Measurements from ENCODE around the gene CLDN9.
A peak's percentile ranks its signal among the peaks of the same experiment; 100 is the strongest.

The CLDN9 gene

DNA sequence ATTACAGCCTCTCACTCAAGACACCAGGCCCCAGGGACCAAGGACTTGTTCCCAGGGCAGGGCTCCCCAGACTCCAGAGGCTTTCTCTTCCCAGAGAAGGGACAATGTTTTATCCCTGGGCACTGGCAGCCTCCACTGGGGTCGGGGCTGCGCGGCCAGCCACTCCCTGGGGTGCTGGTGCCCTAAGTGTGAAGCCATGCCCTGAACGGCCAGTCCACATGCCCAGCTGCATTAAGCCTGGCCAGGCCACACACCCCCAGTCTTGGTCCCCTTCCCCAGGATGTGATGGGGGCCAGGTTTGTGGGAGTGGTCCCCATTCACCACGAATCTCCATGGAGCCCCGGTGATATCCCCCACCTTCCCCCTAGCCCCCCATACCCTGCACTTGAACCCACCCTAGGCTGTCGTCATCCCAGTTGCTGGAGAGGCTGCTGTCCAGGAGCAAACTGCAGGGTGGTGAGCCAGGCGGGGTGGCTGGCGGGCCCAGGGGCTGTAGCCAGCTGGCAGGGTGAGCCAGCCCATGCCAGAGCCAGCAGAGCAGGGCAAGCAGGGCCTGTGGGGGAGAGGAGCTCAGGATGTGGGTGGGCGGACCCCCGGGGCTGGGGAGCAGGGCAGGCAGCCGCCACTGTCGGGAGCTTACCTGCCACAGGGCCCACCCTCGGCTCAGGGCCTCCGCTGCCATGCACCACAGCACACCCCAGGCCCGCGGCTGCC is 39.0 kb upstream of the CLDN9 start:
- Histone ChIP-seq H4K20me1 (ENCODE audit: control insufficient read depth, insufficient read depth, low read depth, low read length) (peaks cover 16% of the 10 kb centered on the region), H3K79me2 (ENCODE audit: control insufficient read depth, low read length) (peaks cover 73% of the 10 kb centered on the region), H3K36me3 (ENCODE audit: control insufficient read depth, low read length) (peaks cover 92% of the 10 kb centered on the region)

DNA sequence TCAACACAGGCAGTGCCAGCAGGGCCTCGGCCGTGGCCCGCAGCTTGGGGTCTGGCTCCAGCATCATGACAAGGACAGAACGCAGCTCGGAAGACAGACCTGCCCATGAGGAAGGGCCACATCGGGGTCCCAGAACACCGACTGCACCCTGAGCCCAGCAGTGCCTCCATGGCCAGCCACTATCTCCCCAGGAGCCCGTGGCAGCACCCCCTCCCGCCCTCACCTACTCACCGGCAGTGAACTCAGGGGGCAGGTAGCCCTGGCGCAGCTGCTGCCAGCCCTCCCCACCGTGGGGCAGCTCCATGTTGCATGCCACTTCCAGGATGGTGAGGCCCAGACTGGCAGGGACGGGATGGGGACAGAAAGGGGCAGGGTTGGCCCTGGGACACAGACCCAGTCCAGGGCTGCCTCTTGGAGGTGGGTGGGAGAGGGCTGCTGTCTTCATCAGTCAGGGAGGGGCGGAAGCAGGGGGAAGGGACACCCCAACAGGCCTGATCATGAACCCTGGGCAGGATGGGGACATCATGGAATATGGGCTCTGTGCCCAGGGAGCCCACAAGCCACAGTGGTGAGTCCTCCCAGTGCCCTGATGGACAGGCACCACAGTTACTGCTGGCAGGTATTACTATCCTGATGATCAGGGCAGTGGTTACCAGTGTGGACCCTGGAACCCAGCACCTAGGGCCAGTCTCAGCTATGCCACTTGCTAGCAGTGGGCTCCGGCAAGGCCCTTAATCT is 38.2 kb upstream of the CLDN9 start:
- Histone ChIP-seq H3K36me3 (ENCODE audit: control insufficient read depth, low read length) (peaks cover 97% of the 10 kb centered on the region), H3K27ac (ENCODE audit: low read depth, low read length) (no peak overlapping the region), H3F3A (ENCODE audit: control insufficient read depth, insufficient read depth) (peaks cover 17% of the 10 kb centered on the region), H3K27me3 (ENCODE audit: control insufficient read depth, low read length) (no peaks in the 10 kb centered on the region), H3K4me2 (ENCODE audit: low read length) (peak overlapping the region; percentile 21; the same call in 1 of the 2 replicates), H3K9me3 (ENCODE audit: control insufficient read depth, insufficient read depth, low read length) (no peaks in the 10 kb centered on the region), H3K4me1 (ENCODE audit: control insufficient read depth, low read length) (peaks cover 51% of the 10 kb centered on the region), H3K9me2 (replicated peaks; ENCODE audit: control insufficient read depth, low read length) (no peaks in the 10 kb centered on the region), H3K79me2 (ENCODE audit: control insufficient read depth, low read length) (peaks cover 77% of the 10 kb centered on the region), H3K4me3 (ENCODE audit: low read length) (no peak overlapping the region), H4K20me1 (ENCODE audit: control insufficient read depth, insufficient read depth, low read depth, low read length) (peaks cover 16% of the 10 kb centered on the region)
- TF ChIP-seq, protein P1, sequence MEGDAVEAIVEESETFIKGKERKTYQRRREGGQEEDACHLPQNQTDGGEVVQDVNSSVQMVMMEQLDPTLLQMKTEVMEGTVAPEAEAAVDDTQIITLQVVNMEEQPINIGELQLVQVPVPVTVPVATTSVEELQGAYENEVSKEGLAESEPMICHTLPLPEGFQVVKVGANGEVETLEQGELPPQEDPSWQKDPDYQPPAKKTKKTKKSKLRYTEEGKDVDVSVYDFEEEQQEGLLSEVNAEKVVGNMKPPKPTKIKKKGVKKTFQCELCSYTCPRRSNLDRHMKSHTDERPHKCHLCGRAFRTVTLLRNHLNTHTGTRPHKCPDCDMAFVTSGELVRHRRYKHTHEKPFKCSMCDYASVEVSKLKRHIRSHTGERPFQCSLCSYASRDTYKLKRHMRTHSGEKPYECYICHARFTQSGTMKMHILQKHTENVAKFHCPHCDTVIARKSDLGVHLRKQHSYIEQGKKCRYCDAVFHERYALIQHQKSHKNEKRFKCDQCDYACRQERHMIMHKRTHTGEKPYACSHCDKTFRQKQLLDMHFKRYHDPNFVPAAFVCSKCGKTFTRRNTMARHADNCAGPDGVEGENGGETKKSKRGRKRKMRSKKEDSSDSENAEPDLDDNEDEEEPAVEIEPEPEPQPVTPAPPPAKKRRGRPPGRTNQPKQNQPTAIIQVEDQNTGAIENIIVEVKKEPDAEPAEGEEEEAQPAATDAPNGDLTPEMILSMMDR (IDR thresholded peaks at IDR 0.05; ENCODE audit: low read depth, low read length, poor library complexity, severe bottlenecking) = no peak
- TF ChIP-seq EZH2phosphoT487 (IDR thresholded peaks at IDR 0.05; ENCODE audit: borderline replicate concordance, low read length) = no peak

More for the DNA sequence above, 39.0 kb upstream of the CLDN9 start:
- Histone ChIP-seq H3K4me2 (ENCODE audit: low read length) (no peak overlapping the region), H3K4me3 (ENCODE audit: low read length) (no peak overlapping the region), H3K4me1 (ENCODE audit: control insufficient read depth, low read length) (peaks cover 49% of the 10 kb centered on the region), H3K27ac (ENCODE audit: low read depth, low read length) (no peak overlapping the region), H3K9me2 (replicated peaks; ENCODE audit: control insufficient read depth, low read length) (no peaks in the 10 kb centered on the region), H3F3A (ENCODE audit: control insufficient read depth, insufficient read depth) (peaks cover 17% of the 10 kb centered on the region), H3K27me3 (ENCODE audit: control insufficient read depth, low read length) (no peaks in the 10 kb centered on the region), H3K9me3 (ENCODE audit: control insufficient read depth, insufficient read depth, low read length) (no peaks in the 10 kb centered on the region)
- no peak for TF ChIP-seq EZH2phosphoT487 (IDR thresholded peaks at IDR 0.05; ENCODE audit: borderline replicate concordance, low read length)
- TF ChIP-seq, protein P1 (IDR thresholded peaks at IDR 0.05; ENCODE audit: low read depth, low read length, poor library complexity, severe bottlenecking) = no peak

DNA sequence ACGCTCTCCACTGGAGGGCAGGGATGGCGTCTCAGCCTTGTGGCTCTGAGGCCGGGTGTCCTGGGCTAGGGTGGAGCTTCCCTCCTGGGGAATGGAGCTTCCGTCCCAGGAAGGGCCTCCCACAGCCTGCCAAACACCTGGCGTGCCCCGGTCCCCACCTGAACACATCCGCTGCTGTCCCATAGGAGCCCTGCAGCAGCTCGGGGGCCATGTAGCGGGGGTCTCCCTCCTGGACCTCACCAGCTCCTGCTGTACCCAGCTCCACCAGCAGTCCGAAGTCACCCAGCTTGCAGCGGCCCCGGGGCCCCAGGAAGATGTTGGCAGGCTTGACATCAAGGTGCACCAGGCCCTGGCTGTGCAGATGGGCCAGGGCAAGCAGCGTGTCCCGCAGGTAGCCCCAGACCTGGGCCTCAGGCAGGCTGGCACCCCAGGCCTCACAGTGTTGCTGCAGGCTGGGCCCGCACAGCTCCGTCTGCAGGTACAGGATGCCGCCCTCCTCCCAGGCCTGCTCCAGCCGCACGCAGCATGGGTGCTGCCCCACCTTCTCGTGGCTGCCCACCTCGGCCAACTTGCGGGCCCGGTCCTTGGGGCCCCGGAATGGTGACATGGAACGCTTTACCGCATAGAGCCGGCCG is 37.4 kb upstream of the CLDN9 start:
- TF ChIP-seq, protein P1 (IDR thresholded peaks at IDR 0.05; ENCODE audit: low read depth, low read length, poor library complexity, severe bottlenecking) = no peak
- no peak for TF ChIP-seq EZH2phosphoT487 (IDR thresholded peaks at IDR 0.05; ENCODE audit: borderline replicate concordance, low read length)
- H3K79me2 ChIP-seq (ENCODE audit: control insufficient read depth, low read length) = peaks cover 77% of the 10 kb centered on the region
- peaks cover 17% of the 10 kb centered on the region for H3F3A ChIP-seq (ENCODE audit: control insufficient read depth, insufficient read depth)
- no peaks in the 10 kb centered on the region for H3K9me2 ChIP-seq (replicated peaks; ENCODE audit: control insufficient read depth, low read length)
- no peak overlapping the region for H3K27ac ChIP-seq (ENCODE audit: low read depth, low read length)
- peaks cover 16% of the 10 kb centered on the region for H4K20me1 ChIP-seq (ENCODE audit: control insufficient read depth, insufficient read depth, low read depth, low read length)
- H3K36me3 ChIP-seq (ENCODE audit: control insufficient read depth, low read length) = peaks cover 96% of the 10 kb centered on the region
- peaks cover 50% of the 10 kb centered on the region for H3K4me1 ChIP-seq (ENCODE audit: control insufficient read depth, low read length)
- H3K4me2 ChIP-seq (ENCODE audit: low read length) = peak overlapping the region; percentile 21; the same call in 1 of the 2 replicates
- no peak overlapping the region for H3K4me3 ChIP-seq (ENCODE audit: low read length)
- H3K27me3 ChIP-seq (ENCODE audit: control insufficient read depth, low read length) = no peaks in the 10 kb centered on the region
- no peaks in the 10 kb centered on the region for H3K9me3 ChIP-seq (ENCODE audit: control insufficient read depth, insufficient read depth, low read length)
